Measurements from ENCODE around the gene SLMAP. TPM values are rescaled to one million over a fixed set of nuclear protein-coding genes. Genes with fewer than 3 reads are reported as not detected.

SLMAP gene
- polyA plus RNA-seq, 2 of the 4 experiments (the other 2 are of a cell fraction), result 15.2 to 33.1 TPM

DNA sequence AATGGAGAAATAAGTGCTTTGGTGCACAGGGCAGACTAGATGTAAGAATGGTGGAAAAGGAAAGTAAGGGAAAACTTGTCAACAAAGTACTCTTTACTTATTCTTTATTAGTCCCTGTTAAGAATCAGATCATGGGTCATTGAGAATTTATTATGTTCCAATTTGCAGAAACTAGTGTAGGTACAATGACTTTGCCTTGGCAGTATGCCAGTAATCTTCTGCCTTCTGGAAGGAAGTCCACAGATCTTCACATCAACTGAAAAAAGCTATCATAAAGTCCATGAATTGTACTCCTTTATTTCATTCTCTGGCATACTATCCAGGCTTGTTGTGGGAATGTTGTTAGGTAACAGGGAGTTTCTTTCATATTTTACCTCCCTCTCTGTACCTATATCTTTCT, 163.9 kb downstream of the SLMAP start:
- Histone ChIP-seq H3K27ac (no peak overlapping the region), H3K4me1 (no peaks in the 10 kb centered on the region), H3K4me3 (no peak overlapping the region), H3K9me3 (no peaks in the 10 kb centered on the region), H3K4me2 (no peak overlapping the region)
- ChIA-PET POLR2A (no interaction called here), CTCF (no interaction called here)
- TF ChIP-seq FOXS1 (CRISPR knock-in tag; IDR thresholded peaks at IDR 0.05), result no peak
- TF ChIP-seq, protein P1, sequence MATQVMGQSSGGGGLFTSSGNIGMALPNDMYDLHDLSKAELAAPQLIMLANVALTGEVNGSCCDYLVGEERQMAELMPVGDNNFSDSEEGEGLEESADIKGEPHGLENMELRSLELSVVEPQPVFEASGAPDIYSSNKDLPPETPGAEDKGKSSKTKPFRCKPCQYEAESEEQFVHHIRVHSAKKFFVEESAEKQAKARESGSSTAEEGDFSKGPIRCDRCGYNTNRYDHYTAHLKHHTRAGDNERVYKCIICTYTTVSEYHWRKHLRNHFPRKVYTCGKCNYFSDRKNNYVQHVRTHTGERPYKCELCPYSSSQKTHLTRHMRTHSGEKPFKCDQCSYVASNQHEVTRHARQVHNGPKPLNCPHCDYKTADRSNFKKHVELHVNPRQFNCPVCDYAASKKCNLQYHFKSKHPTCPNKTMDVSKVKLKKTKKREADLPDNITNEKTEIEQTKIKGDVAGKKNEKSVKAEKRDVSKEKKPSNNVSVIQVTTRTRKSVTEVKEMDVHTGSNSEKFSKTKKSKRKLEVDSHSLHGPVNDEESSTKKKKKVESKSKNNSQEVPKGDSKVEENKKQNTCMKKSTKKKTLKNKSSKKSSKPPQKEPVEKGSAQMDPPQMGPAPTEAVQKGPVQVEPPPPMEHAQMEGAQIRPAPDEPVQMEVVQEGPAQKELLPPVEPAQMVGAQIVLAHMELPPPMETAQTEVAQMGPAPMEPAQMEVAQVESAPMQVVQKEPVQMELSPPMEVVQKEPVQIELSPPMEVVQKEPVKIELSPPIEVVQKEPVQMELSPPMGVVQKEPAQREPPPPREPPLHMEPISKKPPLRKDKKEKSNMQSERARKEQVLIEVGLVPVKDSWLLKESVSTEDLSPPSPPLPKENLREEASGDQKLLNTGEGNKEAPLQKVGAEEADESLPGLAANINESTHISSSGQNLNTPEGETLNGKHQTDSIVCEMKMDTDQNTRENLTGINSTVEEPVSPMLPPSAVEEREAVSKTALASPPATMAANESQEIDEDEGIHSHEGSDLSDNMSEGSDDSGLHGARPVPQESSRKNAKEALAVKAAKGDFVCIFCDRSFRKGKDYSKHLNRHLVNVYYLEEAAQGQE (IDR thresholded peaks at IDR 0.05), result no peak
- no peak for ATAC-seq
- FAIRE-seq, result no peak
- DNase-seq (ENCODE audit: low read depth in 1 of 2, low spot score in 1 of 2), result no peak

DNA sequence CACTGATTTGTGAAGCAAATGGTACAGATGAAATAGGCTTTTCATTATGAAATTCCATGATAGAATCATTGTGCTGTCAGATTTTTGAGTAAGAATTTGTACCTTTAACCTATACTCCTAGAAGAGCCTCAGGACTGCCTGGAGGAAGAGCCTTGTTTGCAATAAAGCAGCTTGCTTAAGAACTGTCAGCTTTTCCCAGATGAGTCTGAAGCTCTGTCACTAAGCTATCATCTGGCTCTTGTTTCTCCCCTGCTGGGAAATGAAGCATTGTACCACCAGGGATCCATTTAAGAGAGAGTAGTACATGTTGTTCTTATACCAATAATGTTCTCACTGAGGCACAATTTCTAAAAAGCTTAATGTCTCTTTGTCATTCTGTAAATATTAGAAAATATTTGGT, 167.0 kb downstream of the SLMAP start:
- H3K4me3 ChIP-seq, result no peak overlapping the region
- H3K4me2 ChIP-seq, result no peak overlapping the region
- no peaks in the 10 kb centered on the region for H3K4me1 ChIP-seq
- FAIRE-seq (no peak), ATAC-seq (no peak), DNase-seq (ENCODE audit: low read depth in 1 of 2, low spot score in 1 of 2) (no peak)
- H3K9me3 ChIP-seq, result no peaks in the 10 kb centered on the region
- CTCF ChIA-PET, result interaction anchor here (0.5 kb wide), 1 partner anchor 37 kb away, joined by 4 read pairs; no protein-coding TSS in a partner anchor
- no peak overlapping the region for H3K27ac ChIP-seq
- TF ChIP-seq, protein P2, sequence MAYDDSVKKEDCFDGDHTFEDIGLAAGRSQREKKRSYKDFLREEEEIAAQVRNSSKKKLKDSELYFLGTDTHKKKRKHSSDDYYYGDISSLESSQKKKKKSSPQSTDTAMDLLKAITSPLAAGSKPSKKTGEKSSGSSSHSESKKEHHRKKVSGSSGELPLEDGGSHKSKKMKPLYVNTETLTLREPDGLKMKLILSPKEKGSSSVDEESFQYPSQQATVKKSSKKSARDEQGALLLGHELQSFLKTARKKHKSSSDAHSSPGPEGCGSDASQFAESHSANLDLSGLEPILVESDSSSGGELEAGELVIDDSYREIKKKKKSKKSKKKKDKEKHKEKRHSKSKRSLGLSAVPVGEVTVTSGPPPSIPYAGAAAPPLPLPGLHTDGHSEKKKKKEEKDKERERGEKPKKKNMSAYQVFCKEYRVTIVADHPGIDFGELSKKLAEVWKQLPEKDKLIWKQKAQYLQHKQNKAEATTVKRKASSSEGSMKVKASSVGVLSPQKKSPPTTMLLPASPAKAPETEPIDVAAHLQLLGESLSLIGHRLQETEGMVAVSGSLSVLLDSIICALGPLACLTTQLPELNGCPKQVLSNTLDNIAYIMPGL (CRISPR knock-in tag; IDR thresholded peaks at IDR 0.05; ENCODE audit: borderline replicate concordance), result no peak
- TF ChIP-seq, protein P3, sequence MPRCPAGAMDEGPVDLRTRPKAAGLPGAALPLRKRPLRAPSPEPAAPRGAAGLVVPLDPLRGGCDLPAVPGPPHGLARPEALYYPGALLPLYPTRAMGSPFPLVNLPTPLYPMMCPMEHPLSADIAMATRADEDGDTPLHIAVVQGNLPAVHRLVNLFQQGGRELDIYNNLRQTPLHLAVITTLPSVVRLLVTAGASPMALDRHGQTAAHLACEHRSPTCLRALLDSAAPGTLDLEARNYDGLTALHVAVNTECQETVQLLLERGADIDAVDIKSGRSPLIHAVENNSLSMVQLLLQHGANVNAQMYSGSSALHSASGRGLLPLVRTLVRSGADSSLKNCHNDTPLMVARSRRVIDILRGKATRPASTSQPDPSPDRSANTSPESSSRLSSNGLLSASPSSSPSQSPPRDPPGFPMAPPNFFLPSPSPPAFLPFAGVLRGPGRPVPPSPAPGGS (IDR thresholded peaks at IDR 0.05), result no peak
- no peak for TF ChIP-seq BHLHE40 (IDR thresholded peaks at IDR 0.05; ENCODE audit: low read depth, low read length)
- TF ChIP-seq ZFP36 (IDR thresholded peaks at IDR 0.05; ENCODE audit: borderline replicate concordance, partially characterized antibody), result no peak
- TF ChIP-seq ZNF302 (CRISPR knock-in tag; IDR thresholded peaks at IDR 0.05), result no peak
- no peak for TF ChIP-seq FOSB (CRISPR knock-in tag; IDR thresholded peaks at IDR 0.05)
- no peak for TF ChIP-seq PHF8 (IDR thresholded peaks at IDR 0.05; ENCODE audit: borderline replicate concordance, low read depth)
- TF ChIP-seq CHD2 (IDR thresholded peaks at IDR 0.05; ENCODE audit: low read length, partially characterized antibody), result no peak
- no peak for TF ChIP-seq CHD4 (IDR thresholded peaks at IDR 0.05; ENCODE audit: borderline replicate concordance)
- TF ChIP-seq, protein P4, sequence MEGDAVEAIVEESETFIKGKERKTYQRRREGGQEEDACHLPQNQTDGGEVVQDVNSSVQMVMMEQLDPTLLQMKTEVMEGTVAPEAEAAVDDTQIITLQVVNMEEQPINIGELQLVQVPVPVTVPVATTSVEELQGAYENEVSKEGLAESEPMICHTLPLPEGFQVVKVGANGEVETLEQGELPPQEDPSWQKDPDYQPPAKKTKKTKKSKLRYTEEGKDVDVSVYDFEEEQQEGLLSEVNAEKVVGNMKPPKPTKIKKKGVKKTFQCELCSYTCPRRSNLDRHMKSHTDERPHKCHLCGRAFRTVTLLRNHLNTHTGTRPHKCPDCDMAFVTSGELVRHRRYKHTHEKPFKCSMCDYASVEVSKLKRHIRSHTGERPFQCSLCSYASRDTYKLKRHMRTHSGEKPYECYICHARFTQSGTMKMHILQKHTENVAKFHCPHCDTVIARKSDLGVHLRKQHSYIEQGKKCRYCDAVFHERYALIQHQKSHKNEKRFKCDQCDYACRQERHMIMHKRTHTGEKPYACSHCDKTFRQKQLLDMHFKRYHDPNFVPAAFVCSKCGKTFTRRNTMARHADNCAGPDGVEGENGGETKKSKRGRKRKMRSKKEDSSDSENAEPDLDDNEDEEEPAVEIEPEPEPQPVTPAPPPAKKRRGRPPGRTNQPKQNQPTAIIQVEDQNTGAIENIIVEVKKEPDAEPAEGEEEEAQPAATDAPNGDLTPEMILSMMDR (IDR thresholded peaks at IDR 0.05), result no peak
- POLR2A ChIA-PET, result no interaction called here

DNA sequence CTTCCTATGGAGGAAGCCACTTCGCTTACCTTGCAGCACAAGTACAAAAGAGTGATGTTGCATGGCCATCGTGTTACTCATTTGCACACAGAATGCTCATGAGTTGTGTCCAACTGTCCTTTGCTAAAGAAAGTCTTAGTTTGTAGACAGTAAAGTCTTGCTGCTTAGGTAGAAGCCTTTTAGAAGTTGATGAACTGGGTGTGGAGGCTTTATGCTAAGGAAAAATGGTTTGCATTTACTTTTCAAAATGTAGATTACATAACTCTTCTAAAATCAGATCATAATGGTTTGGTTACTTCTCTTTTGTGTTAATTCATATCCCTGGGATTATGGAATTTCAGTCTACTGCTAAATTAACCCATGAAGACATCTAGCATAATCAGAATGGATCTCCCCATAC, 167.6 kb downstream of the SLMAP start:
- no peak for ATAC-seq

More for the DNA sequence above, 167.6 kb downstream of the SLMAP start:
- no peak for FAIRE-seq
- Histone ChIP-seq H3K9me3 (no peaks in the 10 kb centered on the region), H3K4me3 (no peak overlapping the region), H3K4me2 (no peak overlapping the region), H3K27ac (no peak overlapping the region), H3K4me1 (0 out of 3 replicates have a peak, but pooled peaks cover 5% of the 10 kb centered on the region)
- WGBS (ENCODE audit: missing lambda C conversion rate), result 92% methylated on average over 2 of the region's 2 CpGs
- ChIA-PET CTCF (interaction anchor here (0.5 to 0.6 kb wide), 2 partner anchors 38 kb away, joined by 3 to 4 read pairs; no protein-coding TSS in a partner anchor), POLR2A (no interaction called here)
- DNase-seq (ENCODE audit: low read depth in 1 of 2, low spot score in 1 of 2), result no peak
- TF ChIP-seq HOXA7 (CRISPR knock-in tag; IDR thresholded peaks at IDR 0.05), result no peak
- no peak for TF ChIP-seq SMC3 (IDR thresholded peaks at IDR 0.05)
- TF ChIP-seq, protein P5, sequence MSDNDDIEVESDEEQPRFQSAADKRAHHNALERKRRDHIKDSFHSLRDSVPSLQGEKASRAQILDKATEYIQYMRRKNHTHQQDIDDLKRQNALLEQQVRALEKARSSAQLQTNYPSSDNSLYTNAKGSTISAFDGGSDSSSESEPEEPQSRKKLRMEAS (IDR thresholded peaks at IDR 0.05), result no peak
- TF ChIP-seq GATA3 (IDR thresholded peaks at IDR 0.05; ENCODE audit: borderline replicate concordance), result no peak
- TF ChIP-seq CEBPB (IDR thresholded peaks at IDR 0.05), result no peak
- no peak for TF ChIP-seq MYC (IDR thresholded peaks at IDR 0.05; ENCODE audit: borderline replicate concordance, low read length)
- TF ChIP-seq BHLHE40 (IDR thresholded peaks at IDR 0.05; ENCODE audit: low read depth, low read length), result no peak
- no peak for TF ChIP-seq MAFK (IDR thresholded peaks at IDR 0.05; ENCODE audit: partially characterized antibody)
